IPS-NIHi7 (cell line): ENCODE data around the gene BICRA.
"Not testable (repeated sequence)": the region's sequence is repeated elsewhere in the genome, so short reads cannot be mapped to it uniquely, and the experiment has no call there.

Experiments used
- DNase-seq: peaks from one replicate; pipeline ENCODE4 v3.0.0; 2012; ENCODE audit warnings: mixed read lengths; ENCODE audit errors: extremely low spot score

The BICRA gene

GRCh38 chr19:47631681-47632446 is 22.9 kb downstream of the BICRA start:
- no peak for DNase-seq

DNA sequence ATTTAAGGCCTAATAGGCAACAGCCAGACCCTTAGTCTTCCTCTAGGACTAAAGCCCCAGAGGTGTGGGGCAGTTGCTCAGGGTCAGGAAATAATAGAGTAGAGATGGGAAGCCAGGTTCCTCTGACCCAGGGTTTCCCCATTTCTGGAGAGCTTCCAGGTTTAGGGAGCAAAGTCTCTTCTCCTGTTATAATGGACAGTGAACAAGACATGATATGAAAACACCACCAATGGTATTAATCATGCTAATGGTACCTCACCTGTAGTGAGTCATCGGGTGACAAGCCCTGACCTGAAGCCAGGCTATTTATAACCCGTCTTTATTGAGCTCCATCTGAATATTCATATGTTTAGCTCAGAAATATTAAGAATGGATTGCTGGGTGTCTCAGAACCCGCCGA is 24.6 kb downstream of the BICRA start:
- no peak for DNase-seq

DNA sequence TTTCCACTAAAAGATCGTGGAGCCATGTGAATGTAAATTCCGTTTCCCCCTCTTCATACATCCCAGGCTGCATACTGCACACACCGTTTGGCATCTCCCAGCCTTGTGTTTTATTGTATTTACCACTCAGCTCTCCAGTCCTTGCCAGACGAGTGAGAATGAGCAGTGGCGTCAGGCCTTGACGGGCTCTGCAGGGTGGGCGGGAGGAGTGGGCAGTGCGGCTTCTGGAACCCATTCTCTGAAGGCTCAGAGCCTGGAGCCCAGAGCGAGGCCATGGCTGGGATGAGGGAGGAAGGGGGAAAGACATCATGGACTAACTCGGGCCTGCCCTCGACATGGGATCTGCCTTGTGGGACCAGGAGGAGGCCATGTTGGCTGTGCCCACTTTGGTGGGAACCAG is 25.1 kb downstream of the BICRA start:
- DNase-seq, result no peak

DNA sequence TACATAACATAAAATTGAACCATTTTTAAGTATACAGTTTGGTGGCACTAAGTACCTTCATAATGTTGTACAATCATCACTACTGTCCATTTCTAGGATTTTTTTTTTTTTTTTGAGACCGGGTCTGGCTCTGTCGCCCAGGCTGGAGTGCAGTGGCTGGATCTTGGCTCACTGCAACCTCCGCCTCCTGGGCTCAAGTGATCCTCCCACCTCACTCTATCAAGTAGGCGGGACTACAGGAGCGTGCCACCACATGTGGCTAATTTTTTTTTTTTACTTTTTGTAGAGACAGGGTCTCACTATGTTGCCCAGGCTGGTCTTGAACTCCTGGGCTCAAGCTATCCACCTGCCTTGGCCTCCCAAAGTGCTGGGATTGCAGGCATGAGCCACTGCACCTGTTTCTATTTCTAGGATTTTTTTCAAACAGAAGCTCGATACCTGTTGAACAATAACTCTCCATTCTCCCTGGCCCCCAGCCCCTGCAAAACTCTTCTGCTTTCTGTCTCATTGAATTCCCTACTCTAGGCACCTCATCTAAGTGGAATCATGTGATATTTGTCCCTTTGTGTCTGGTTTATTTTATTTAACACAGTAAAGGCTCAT is 26.3 kb downstream of the BICRA start:
- DNase-seq, result not testable (repeated sequence)

- DNase-seq, result no peak
Observed at GRCh38 chr19:47637550-47637949, 28.6 kb downstream of the BICRA start.

DNA sequence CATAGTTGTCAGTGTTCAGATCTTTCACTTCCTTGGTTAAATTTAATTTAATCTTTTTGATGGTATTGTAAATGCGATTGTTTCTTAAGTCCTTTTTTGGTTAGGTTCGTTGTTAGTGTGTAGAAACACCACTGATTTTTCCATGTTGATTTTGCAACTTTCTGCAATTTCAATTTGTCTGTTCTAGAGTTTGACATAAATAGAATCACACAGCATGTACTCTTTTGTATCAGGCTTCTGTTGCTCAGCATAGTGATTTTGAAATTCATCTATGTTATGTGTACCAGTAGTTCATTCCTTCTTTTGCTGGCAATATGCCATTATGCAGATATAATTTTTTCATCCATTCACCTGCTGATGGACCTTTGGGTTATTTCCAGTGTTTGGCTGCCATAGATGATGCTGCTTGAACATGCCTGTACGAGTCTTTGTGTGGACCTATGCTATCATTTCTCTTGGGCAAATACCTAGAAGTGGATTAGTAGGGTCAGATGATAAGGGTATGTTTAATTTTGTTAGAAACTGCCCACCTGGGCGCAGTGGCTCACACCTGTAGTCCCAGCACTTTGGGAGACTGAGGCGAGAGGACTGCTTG is 33.1 kb downstream of the BICRA start:
- no peak for DNase-seq

DNA sequence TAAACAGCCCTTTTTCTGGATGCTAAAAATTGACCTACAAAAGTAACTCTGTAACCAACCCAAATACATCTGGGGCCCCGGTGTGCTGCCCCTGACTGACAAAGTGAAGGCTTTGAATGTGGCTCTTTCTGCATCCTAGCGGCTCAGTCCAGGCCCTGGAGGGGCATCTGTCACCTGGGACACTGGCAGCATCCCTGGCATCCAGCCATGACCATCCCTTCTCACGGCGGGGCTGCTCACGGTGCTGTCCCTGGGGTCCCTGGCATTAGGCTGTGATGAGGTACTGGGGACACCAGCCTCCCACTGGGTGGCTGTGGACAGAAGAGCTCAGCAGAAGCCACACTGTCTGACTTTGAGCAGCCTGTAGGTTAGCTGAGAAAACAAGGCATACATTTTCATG is 34.3 kb downstream of the BICRA start:
- no peak for DNase-seq

- DNase-seq, result no peak
Observed at GRCh38 chr19:47644199-47644598, 35.3 kb downstream of the BICRA start.

GRCh38 chr19:47644743-47645482 is 36.0 kb downstream of the BICRA start:
- no peak for DNase-seq

GRCh38 chr19:47646924-47647323 is 38.0 kb downstream of the BICRA start:
- DNase-seq, result no peak

- no peak for DNase-seq
Observed at GRCh38 chr19:47649588-47649987, 40.7 kb downstream of the BICRA start.

DNA sequence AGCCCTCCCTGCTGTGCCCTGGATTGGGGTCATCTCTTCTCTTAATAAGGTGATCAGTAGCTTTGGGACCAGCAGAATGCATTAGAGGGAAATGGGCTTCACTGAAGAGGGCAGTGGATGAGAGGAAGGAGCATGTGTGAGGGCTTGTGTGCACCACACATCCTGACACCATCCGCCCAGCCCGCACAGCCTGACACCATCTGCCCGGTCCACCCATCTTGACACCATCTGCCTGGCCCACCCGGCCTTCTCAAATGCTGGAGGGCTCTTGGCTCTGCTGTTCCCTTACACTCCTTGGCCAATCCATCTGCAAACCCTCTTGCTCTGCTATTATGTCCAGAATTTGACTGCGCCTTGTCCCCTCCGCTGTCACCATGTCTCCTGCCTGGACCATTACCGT is 41.8 kb downstream of the BICRA start:
- DNase-seq, result no peak

- no peak for DNase-seq
Observed at GRCh38 chr19:47651132-47651531, 42.2 kb downstream of the BICRA start.

- no peak for DNase-seq
Observed at GRCh38 chr19:47651691-47652090, 42.8 kb downstream of the BICRA start.

- DNase-seq, result no peak
Observed at GRCh38 chr19:47652285-47652684, 43.4 kb downstream of the BICRA start.

GRCh38 chr19:47653856-47654255 is 44.9 kb downstream of the BICRA start:
- DNase-seq, result no peak

DNA sequence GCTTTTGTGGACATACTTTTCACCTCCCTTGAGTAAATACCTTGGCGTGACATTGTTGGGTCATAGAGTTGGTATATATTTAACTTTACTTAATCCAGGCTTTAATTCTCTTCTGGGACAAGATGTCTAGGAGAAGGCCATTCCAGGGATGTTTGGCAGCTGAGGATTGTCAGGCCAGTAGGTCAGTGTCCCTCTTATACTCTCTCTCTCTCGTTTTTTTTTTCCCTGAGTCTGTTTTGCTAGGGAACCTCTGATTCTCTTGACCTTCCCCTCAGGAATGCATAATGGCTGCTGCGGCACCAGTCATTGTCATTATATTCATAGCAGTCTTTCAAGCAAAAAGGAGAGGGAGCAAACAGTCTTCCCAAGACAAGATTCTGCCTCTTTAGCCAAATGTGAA is 48.8 kb downstream of the BICRA start:
- no peak for DNase-seq

- DNase-seq, result no peak
Observed at GRCh38 chr19:47658431-47659348, 49.8 kb downstream of the BICRA start.

- DNase-seq, result no peak
Observed at GRCh38 chr19:47660435-47660832, 51.5 kb downstream of the BICRA start.

DNA sequence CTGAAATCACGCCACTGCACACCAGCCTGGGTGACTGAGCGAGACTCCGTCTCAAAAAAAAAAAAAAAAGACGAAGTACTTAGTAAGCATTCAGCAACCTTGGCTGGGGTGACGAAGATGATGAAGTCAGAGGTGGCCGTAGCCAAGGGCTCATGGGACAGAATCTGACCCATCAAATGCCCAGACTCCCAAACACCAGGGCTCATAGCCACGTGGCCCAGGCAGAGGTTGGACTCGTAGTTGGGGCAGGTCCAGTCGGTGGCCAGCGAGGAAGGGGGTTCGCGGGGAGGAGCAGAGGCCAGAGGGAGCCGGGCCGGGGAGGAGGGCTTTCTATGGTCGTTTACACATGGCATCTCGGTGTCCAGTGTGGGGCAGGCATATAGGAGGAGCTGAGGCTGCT is 52.2 kb downstream of the BICRA start:
- DNase-seq, result no peak

DNA sequence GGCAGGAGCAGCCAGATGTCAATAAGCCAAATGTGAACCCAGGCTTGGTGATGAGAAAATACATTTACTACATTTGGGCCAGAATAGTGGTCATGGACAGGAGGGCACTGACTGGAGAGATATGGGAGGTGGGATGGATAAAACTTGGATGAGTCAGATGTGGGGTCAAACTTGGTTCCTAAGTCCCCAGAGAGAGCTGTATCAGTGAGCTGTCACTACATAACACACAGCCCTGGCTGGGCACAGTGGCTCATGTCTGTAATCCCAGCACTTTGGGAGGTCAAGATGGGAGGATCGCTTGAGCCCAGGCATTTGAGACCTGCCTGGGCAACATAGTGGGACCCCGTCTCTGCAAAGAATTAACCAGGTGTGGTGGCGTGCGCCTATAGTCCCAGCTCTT is 52.7 kb downstream of the BICRA start:
- DNase-seq, result no peak
